Middle frontal gyrus (tissue), 1 donor: ENCODE measurements around the gene RGL3.
"Not testable (repeated sequence)": the region's sequence is repeated elsewhere in the genome, so short reads cannot be mapped to it uniquely, and the experiment has no call there.

Source experiments
- DNase-seq: peaks from one replicate; pipeline ENCODE4 v3.0.0-alpha.2; 2015; ENCODE audit warnings: low spot score; ENCODE audit errors: extremely low spot score

The RGL3 gene, protein sequence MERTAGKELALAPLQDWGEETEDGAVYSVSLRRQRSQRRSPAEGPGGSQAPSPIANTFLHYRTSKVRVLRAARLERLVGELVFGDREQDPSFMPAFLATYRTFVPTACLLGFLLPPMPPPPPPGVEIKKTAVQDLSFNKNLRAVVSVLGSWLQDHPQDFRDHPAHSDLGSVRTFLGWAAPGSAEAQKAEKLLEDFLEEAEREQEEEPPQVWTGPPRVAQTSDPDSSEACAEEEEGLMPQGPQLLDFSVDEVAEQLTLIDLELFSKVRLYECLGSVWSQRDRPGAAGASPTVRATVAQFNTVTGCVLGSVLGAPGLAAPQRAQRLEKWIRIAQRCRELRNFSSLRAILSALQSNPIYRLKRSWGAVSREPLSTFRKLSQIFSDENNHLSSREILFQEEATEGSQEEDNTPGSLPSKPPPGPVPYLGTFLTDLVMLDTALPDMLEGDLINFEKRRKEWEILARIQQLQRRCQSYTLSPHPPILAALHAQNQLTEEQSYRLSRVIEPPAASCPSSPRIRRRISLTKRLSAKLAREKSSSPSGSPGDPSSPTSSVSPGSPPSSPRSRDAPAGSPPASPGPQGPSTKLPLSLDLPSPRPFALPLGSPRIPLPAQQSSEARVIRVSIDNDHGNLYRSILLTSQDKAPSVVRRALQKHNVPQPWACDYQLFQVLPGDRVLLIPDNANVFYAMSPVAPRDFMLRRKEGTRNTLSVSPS

DNA sequence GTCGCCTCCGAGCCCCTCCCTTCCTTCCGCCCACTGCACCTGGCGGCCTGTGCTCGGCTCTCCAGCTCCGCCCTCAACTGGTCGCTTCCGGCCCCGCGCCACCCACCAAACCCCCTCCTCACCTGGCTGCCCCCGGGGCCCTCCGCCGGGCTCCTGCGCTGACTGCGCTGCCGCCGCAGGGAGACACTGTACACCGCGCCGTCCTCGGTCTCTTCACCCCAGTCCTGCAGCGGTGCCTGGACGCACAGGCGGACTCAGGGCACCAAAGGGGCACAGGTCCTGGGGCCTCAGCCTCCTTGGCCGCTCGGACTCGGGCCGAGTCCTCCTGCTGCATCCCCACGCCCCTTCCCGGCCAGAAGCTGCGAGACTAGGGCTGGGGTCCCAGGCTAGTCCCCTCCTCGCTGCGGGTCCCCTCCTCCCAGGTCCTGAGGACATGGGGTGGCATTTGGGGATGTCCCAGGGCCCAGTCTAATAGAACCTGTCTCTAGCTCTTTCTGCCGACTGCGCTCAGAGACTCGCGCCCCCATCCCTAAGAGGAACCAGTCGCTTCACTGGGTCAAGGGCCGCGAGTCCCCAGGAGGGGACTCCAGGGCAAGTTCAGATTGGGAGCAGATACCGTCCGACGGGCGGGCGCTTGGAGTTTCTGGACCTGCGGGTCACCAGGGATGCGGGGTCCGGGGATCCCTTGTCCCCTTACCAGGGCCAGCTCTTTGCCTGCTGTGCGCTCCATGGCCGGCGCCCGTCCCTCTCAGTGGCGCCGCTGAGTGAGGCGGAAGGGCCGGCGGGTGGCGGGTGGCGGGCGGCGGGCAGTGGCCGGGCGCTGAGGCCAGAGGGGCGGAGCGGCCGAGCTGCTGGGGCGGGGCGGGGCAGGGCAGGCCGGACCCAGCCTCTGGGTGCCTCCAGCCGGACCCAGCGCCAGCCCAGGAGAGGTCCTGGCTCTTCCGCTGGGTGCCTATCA is at the start of gene RGL3:
RGL3 (minus strand) TSS at position 766 of the 958 bp plus-strand sequence; CDS start at position 730, 36 bp downstream.
- no peak for DNase-seq

DNA sequence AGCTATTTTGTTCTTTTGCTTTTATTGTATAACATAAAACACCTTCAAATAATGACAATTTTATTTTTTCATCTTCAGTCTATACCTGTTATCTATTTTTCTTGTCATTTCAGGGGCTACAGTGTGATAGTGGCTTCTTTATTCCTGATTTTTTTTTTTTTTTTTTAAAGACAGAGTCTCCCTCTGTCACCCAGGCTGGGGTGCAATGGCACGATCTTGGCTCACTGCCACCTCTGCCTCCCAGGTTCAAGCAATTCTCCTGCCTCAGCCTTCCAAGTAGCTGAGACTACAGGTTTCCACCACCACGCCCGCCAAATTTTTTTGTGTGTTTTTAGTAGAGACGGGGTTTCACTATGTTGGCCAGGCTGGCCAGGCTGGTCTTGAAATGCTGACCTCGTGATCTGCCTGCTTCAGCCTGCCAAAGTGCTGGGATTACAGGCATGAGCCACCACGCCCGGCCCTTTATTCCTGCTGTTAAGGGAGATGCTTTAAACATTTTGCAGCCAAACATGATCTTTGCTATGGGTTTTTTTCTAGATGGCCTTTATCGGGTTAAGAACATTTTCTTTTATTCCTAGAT is 49.2 kb upstream of the RGL3 start:
- not testable (repeated sequence) for DNase-seq

DNA sequence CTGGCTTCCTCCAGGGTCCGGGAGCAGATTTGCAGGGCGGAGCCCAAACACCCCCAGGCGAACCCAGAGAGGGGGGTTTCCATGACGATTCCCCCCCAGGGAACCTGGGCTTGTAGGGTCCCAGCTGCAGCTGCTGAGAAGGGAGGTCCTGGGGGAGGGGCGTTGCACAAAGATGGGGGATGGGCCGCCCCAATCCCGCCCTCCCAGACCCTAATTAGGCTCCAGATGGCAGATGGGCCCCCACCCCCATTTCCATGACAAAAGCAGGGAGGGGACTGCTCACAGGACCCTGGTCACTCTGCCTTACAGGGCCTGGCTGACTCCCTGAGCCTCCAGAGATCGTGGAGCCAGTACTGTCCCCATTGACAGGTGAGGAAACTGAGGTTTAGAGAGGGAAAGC is 46.5 kb upstream of the RGL3 start:
- DNase-seq, result no peak

DNA sequence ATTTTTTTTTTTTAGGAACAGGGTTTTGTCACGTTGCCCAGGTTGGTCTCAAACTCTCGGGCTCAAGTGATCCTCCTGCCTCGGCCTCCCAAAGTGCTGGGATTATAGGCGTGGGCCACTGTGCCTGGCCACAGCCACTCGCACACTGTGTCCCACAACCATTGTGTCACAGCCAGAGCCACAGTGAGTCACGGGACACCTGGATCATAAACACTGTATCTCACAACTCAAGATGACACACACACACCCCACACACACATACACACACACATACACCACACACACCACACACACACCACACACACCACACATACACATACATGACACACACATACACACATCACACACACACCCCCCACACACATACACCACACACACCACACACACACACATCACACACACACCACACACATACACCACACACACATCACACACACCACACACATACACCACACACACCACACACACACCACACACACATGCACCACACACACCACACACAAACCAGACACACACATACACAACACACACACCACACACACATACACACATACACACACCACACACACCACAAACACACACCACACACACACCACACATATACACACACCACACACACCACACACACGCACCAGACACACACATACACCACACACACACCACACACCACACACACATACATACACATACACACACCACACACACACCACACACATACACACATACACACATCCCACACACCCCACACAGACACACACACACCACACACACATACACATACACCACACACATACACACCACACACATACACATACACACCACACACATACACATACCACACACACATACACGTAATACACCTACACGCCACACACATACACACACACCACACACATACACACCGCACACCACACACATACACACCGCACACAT is 45.5 kb upstream of the RGL3 start:
- DNase-seq, result no peak

DNA sequence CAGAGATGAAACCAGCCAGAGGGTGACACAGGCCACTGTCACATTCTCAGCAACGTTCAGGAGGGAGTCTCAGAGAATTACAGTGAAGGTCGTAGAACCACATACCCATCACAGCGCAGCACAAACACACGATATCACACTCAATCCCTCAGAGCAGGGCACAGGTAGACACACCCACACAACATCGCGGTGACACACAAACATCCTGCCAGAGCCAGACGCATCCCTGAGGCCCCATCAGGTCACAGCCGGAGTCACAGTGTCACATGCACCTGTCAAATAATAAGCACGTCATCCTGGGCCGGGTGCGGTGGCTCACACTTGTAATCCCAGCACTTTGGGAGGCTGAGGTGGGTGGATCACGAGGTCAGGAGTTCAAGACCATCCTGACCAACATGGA is 44.3 kb upstream of the RGL3 start:
- no peak for DNase-seq

DNA sequence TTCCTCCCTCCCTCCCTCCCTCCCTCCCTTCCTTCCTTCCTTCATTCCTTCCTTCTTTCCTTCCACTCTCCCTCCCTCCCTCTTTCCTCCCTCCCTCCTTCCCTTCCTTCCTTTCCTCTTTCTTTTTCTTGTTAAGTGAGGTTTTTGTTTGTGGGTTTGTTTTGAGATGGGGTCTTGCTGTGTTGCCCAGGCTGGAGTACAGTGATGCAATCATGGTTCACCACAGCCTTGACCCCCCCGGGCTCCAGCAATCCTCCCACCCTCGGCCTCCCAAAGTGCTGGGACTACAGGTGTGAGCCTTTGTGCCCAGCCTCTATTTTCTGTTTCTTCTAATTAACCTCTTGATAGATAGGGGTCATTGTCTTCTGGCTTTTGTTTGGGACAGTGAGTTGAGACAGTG is 42.3 kb upstream of the RGL3 start:
- DNase-seq, result no peak

DNA sequence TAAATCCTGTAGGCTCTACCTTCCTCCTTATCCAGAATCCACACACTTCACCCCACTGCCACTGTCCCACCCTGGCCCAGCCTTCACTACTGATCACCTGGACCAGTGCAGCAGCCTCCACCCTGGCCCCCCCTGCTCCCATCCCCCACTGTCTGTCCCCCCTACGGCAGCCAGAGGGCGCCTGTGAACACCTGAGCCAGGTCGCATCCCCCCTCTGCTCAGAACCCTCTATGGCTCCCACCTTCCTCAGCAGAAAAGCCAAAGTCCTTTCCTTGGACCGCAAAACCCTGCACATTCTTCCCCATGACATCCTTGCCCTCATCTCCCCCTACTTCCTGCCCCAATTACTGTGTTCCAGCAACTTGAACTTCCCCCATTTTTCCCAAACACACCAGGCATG is 41.1 kb upstream of the RGL3 start:
- DNase-seq, result no peak

DNA sequence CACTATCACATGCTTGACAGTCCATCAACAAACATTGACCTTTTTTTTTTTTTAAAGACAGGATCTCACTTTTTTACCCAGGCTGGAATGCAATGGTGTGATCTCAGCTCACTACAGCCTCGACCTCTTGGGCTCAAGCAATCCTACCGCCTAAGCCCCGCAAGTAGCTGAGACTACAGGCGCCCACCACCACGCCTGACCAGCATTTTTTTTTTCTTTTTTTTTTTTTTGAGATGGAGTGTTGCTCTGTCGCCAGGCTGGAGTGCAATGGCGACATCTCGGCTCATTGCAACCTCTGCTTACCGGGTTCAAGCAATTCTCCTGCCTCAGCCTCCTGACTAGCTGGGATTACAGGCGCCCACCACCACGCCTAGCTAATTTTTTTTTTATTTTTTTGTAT is 39.8 kb upstream of the RGL3 start:
- not testable (repeated sequence) for DNase-seq

DNA sequence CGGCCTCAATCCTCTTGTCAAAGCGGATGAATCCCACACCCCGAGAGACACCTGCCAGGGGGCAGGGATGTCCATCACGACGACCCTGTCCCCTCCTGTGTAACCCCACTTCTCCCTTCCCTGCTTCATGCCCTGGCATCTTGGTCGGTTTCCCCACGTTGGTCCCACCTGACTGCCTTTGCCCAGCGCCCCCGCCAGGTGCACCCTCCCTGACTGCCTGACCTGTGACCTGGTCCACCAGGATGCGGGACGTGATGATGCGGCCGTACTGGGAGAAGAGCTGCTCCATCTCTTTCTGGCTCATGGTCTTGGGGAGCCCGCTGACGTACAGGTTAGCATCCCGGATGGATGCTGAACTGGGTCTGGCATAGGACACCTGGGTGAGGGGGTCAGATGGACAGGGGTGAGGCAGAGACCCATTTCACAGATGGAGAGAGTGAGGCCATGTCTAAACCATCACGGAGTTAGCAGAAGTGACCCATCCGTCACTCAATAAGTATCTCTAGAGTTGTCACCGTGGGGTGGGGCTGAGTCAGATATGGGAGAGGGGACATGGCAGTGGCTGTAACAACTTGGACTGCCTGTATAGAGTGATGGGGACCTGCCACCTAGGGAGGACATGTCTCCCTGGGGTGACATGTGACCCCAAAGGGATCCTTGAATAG is 39.3 kb upstream of the RGL3 start:
- no peak for DNase-seq

DNA sequence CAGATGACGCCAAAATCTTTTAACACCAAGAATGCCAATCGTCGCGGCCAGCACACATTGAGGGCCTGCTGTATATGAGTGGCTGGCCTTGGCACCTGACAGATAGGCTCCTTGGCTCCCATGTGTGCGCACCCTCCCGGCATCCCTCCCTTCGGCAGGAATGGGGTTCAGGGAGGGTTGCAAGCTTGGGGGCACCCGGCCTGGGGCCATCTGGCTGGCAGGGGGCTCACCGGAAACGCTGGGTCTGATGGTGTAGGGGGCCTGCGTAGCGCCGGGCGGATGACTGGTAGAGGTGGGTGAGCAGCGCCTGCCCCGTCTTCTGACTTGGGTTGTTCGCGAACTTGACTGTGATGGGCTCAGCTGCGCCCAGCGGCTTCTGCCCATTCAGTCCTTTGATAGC is 38.7 kb upstream of the RGL3 start:
- DNase-seq, result no peak

DNA sequence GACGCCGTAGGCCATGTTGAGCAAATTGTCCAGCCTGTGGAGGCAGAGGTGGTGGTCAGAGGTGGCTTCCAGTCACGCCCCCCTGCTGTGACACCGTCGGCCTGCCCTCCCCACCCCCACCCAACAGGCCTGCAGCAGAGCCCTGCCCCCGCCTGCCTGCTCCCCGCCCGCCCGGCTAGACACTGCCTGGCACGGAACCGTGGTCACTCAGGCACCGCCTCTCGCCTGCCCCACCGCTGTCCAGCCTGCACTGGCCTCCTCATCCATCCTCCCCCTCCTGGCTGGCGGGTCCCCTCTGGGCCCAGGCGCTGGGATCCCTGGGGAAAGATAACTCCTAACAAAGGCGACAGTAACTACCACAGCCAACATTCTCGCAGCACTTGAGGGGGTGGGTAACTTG is 38.0 kb upstream of the RGL3 start:
- DNase-seq, result peak; percentile 39

DNA sequence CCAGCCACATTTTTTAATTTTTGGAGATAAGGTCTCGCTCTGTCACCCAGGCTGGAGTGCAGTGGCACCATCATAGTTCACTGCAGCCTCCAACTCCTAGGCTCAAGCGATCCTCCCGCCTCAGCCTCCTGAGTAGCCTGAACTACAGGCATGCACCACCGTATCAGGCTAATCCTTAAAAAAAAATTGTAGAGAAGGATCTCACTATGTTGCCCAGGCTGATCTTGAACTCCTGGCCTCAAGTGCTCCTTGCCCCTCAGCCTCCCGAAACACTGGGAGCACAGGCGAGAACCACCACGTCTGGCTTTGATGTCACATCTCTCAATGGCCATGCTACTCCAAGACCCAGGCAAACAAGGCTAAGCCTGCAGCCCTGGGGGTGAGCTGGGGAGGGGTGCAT is 37.5 kb upstream of the RGL3 start:
- DNase-seq, result no peak

DNA sequence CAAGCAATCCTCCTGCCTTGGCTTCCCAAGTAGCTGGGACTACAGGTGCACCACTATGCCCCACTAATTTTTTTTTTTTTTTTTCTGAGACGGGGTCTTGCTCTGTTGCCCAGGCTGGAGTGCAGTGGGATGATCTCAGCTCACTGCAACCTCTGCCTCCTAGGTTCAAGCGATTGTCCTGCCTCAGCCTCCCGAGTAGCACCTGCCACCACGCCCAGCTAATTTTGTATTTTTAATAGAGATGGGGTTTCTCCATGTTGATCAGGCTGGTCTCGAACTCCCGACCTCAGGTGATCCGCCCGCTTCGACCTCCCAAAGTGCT is 36.1 kb upstream of the RGL3 start:
- not testable (repeated sequence) for DNase-seq

DNA sequence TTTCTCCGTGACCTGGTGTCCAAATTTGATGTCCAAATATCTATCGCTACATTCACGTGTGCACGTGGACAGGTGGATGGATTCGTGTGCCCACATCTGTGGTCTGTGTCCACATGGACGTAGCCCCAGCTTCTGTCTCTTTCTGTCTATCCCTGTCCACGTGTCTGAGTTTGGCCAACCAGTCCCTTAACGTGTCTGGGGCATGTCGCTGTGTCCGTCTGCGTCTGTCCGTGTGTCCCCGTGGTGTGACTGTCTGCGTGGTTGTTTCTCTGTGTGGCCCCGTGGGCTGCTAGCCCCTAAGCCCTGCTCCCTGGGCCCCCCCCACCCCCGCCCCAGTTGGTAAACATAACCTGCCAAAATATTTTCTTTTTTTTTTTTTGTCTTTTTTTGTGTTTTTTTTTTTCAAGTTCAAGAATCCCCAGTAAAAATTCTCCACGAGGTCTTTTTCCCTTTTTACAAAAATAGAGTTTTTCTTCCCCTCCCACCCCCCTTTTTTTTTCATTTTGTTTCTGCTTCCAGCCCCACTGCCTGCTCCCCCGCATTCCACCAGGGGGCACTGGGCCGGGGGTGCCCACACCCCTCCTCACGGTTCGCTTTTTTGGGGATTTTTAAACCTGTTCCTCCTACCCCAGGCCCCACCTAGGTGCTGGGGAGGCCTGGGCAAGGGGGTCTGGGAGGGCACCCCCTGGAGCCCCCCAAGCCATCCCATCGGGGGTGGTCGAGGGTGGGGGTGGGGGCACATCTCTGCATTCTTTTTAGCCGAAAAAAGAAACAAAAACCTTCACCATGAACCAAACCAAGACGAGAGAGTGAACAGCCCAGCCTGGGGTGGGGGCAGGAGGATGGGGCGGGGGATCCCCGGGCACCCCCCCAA is 34.6 kb upstream of the RGL3 start:
- DNase-seq, result no peak

DNA sequence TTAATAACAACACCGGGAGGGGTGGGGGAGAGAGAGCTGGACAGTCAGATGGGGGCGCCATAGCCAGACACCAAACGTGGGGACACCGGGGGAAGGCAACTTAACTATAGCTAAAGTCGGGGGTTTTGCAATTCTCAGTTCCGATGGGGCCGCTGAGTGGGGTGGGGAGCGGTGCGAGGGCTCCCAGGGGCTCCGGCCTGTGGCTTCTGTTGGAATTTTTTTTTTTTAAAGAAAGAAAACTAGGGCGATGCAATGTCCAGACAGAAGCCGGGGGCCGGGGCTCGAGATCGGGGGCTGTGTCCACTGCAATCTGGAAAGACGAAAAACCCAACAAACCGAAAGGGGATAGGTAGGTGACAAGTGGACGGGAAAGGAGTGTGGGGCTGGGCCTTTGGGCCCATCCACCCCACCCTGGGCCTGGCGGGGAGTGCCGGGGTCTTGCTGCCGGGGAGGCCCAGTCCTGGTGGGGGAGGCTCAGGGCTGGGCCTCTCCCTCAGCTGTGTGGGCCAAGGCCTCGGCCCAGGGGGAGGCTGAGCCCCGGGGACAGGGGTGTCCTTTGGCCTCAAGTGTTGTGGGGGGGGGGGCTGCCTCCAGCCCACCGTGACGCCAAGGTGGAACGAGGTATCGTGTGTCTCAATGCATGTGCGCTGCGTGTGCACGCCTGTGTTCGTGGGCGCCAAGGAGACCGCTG is 33.7 kb upstream of the RGL3 start:
- DNase-seq, result no peak

DNA sequence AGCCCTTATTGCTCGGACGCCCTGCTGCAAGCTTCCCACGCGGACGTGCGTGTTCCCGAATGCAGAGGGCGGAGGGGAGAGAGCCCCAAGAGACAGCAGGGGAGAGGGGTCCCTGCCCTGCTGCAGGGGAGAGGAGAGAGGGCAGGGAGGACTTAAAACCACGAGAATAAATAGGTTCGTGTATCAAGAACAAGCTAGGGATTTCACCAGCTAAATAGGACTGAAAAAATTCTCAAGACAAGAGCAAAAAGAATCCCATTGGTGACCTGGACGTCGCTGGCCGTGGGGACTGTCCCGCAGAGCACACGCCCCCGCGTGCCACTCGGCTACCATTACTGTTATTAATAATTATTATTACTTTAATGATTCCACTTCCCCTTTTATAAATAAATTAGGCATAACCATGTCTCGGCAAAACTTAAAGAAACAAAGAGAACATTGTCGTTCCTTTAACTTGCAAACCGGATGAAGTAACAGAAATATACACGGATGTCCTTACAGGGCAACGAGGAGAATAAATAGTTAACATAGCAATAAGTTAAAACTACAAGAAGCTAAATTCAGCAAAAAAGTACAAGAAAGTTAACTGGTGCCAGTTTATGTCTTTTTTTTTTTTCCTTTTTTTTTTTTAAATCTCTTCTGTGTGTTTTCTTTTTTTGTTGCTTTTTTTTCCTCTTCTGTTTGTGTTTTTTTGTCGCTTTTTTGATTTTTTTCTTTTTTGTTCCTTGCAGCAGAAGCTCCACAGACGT is 32.9 kb upstream of the RGL3 start:
- no peak for DNase-seq

DNA sequence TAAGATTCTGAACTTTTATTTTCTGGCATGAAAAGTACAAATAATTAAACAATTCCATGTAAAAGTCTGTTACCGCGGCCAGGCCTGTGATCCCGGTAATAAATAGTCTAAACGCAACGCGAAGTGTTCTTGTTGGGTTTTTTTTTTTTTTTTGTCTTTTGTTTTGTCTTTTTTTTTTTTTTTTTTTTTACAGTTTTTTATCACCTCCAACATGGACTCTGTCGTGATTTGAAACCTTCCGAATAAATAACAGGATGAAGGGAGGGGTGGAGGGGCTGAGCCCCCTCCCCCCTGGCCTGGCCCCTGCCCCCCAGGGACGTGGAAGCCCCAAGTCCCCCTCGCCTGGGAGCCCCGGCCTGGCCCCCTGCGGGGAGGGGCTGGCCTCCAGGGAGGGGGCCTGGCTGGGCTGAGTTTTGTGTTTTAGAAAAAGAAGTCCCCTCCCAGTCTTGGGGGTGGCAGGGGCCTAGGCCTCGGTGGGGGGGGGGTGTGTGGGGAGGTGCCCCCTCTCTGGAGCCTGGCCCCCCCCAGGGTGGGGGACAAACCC is 32.3 kb upstream of the RGL3 start:
- DNase-seq, result no peak
